HepG2 (cell line): ENCODE data around the gene FRMD4B. TPM values are rescaled to one million over a fixed set of nuclear protein-coding genes. Genes with fewer than 3 reads are reported as not detected.

Source experiments
- ASH2L ChIP-seq: fragments of 300-600, 200-600 bp; sonication (generic); IDR thresholded peaks from 2 replicates; pipeline ENCODE4 v1.7.0; 2017; ENCODE audit warnings: low read depth, mild to moderate bottlenecking, moderate library complexity, mixed read lengths, low read length; ENCODE audit not compliant: insufficient read length
- FOXA1 ChIP-seq, 2 experiments: fragments of 450-650 bp in 1 of 2; sonication (generic) in 1 of 2; formaldehyde crosslinking in 1 of 2; IDR thresholded peaks; 2 replicates each; pipeline versions ENCODE4 v1.4.0 to v1.6.1; 2016 to 2020; ENCODE audit warnings: missing genetic modification reagents in 1 of 2
- GATAD2A ChIP-seq: IDR thresholded peaks from 2 replicates; pipeline ENCODE4 v1.6.1; 2016
- GFI1 ChIP-seq: sonication (generic); formaldehyde crosslinking; IDR thresholded peaks from 2 replicates; pipeline ENCODE4 v1.5.0; 2020; ENCODE audit warnings: missing genetic modification reagents, mild to moderate bottlenecking, borderline replicate concordance
- KDM1A ChIP-seq: IDR thresholded peaks from 2 replicates; pipeline ENCODE4 v1.6.1; 2016; ENCODE audit warnings: missing compliant biosample characterization
- SOX6 ChIP-seq, 2 experiments: fragments of 450-650 bp in 1 of 2; sonication (generic) in 1 of 2; formaldehyde crosslinking in 1 of 2; IDR thresholded peaks; 2 replicates each; pipeline versions ENCODE4 v1.4.0 to v1.6.1; 2017 to 2020; ENCODE audit warnings: antibody characterized with exemption in 1 of 2, mild to moderate bottlenecking in 1 of 2, missing genetic modification reagents in 1 of 2
- TBX2 ChIP-seq: sonication (generic); formaldehyde crosslinking; IDR thresholded peaks from 2 replicates; pipeline ENCODE4 v1.5.0; 2020; ENCODE audit warnings: missing genetic modification reagents, mild to moderate bottlenecking, borderline replicate concordance
- TCF7 ChIP-seq: sonication (generic); IDR thresholded peaks from 2 replicates; pipeline ENCODE4 v1.6.1; 2016; ENCODE audit warnings: antibody characterized with exemption, low read depth
- ZNF121 ChIP-seq: sonication (generic); formaldehyde crosslinking; IDR thresholded peaks from 2 replicates; pipeline ENCODE4 v1.5.0; 2020; ENCODE audit warnings: mild to moderate bottlenecking, missing genetic modification reagents
- ZNF263 ChIP-seq: sonication (generic); formaldehyde crosslinking; IDR thresholded peaks from 2 replicates; pipeline ENCODE4 v1.4.0; 2020; ENCODE audit warnings: missing genetic modification reagents
- ZNF503 ChIP-seq: sonication (generic); formaldehyde crosslinking; IDR thresholded peaks from 2 replicates; pipeline ENCODE4 v1.4.0; 2020; ENCODE audit warnings: missing genetic modification reagents
- polyA plus RNA-seq, 8 experiments: library from polyadenylated mRNA; depleted of rRNA in 3 of 8; stranded (reverse) in 7 of 8; unstranded in 1 of 8; fragments of >200 nt; fragmentation: Illumina TruSeq in 4 of 8; extraction: Trizol in 4 of 8; gene quantifications; 2 replicates each; pipeline versions ENCODE4 v1.2.1 to v1.2.3, GENCODE V29; 2011 to 2016; ENCODE audit warnings: low read depth in 4 of 8, missing spikeins in 1 of 8, mixed read lengths in 1 of 8; ENCODE audit not compliant: insufficient read depth in 1 of 8
- total RNA-seq, 5 experiments: library from RNA; depleted of rRNA; stranded (reverse); fragments of >200 nt; fragmentation: Illumina TruSeq; extraction: Trizol; gene quantifications; 2 replicates each; pipeline ENCODE4 v1.2.3, GENCODE V29; 2016; ENCODE audit warnings: low read depth in 1 of 5

The FRMD4B gene
- total and polyA plus RNA-seq, 2 of the 13 experiments (the other 11 are each of a cell fraction or from before 2014, with no cell fraction given): 3.0 to 3.3 TPM

GRCh38 chr3:69179740-69180372 lies 206.0 kb downstream of the FRMD4B start (continued):
- TF ChIP-seq ZNF503 (CRISPR knock-in tag): 0 out of 2 replicates have a peak, but pooled peaks have one; percentile 42
- 0 out of 2 replicates have a peak, but pooled peaks have one; percentile 11 for TF ChIP-seq GFI1 (CRISPR knock-in tag)
- 0 out of 2 replicates have a peak, but pooled peaks have one; percentile 22 for TF ChIP-seq TBX2 (CRISPR knock-in tag)
- no peak for TF ChIP-seq SOX6 (IDR thresholded peaks at IDR 0.05)
- TF ChIP-seq SOX6 (CRISPR knock-in tag; IDR thresholded peaks at IDR 0.05): 0 out of 2 replicates have a peak, but pooled peaks have one; percentile 25
- TF ChIP-seq TCF7: peak; percentile 28; the same call in 1 of the 2 replicates
- TF ChIP-seq ZNF263 (CRISPR knock-in tag): 0 out of 2 replicates have a peak, but pooled peaks have one; percentile 27
- TF ChIP-seq KDM1A (CRISPR knock-in tag): peak; percentile 47; the same call in 1 of the 2 replicates
- no peak for TF ChIP-seq FOXA1 (IDR thresholded peaks at IDR 0.05)
- TF ChIP-seq FOXA1 (CRISPR knock-in tag; IDR thresholded peaks at IDR 0.05): peak; percentile 77
- TF ChIP-seq ZNF121 (CRISPR knock-in tag): peak; percentile 98
- TF ChIP-seq ASH2L: peak; percentile 21
- TF ChIP-seq GATAD2A (CRISPR knock-in tag): no peak
